ENCODE measurements around the gene OTUD5. TPM values are rescaled to one million over a fixed set of nuclear protein-coding genes. Genes with fewer than 3 reads are reported as not detected.

Gene OTUD5
- total RNA-seq, 1 donor from 2014 or later = 72.3 TPM

- no peak overlapping the region for H3K4me3 ChIP-seq
- TF ChIP-seq CTCF (IDR thresholded peaks at IDR 0.05) = no peak
- no peak overlapping the region for H3K27ac ChIP-seq
- no peaks in the 10 kb centered on the region for H3K9me3 ChIP-seq
- intact Hi-C loops (cut with DNase I) = no loop called here
- DNase-seq (ENCODE audit: low spot score in 2 of 2) = no peak
- no peaks in the 10 kb centered on the region for H3K27me3 ChIP-seq
- H3K4me1 ChIP-seq = peaks cover 0 to 4% of the 10 kb centered on the region in 2 donors
- peaks cover 0 to 14% of the 10 kb centered on the region in 2 donors for H3K36me3 ChIP-seq
Measured at GRCh38 chrX:48999030-48999429, 41.6 kb upstream of the OTUD5 start.

- Histone ChIP-seq H3K4me3 (no peak overlapping the region), H3K27me3 (no peaks in the 10 kb centered on the region), H3K4me1 (peaks cover 0 to 4% of the 10 kb centered on the region in 2 donors), H3K9me3 (no peaks in the 10 kb centered on the region), H3K36me3 (peaks cover under 1 to 15% of the 10 kb centered on the region in 2 donors), H3K27ac (no peak overlapping the region)
- DNase-seq (ENCODE audit: low spot score in 2 of 2) = no peak
- no peak for TF ChIP-seq CTCF (IDR thresholded peaks at IDR 0.05)
- intact Hi-C loops (cut with DNase I) = no loop called here
Measured at GRCh38 chrX:48998391-48998790, 41.0 kb upstream of the OTUD5 start.

GRCh38 chrX:48997865-48998264 lies 40.5 kb upstream of the OTUD5 start:
- intact Hi-C loops (cut with DNase I) = no loop called here
- Histone ChIP-seq H3K36me3 (peaks cover 4 to 19% of the 10 kb centered on the region in 2 donors), H3K9me3 (no peaks in the 10 kb centered on the region), H3K4me1 (peaks cover 0 to 4% of the 10 kb centered on the region in 2 donors), H3K4me3 (no peak overlapping the region), H3K27ac (no peak overlapping the region), H3K27me3 (no peaks in the 10 kb centered on the region)
- no peak for DNase-seq (ENCODE audit: low spot score in 2 of 2)
- no peak for TF ChIP-seq CTCF (IDR thresholded peaks at IDR 0.05)

- Histone ChIP-seq H3K27me3 (no peaks in the 10 kb centered on the region), H3K36me3 (peaks cover 5 to 19% of the 10 kb centered on the region in 2 donors), H3K4me1 (peaks cover 0 to 4% of the 10 kb centered on the region in 2 donors), H3K27ac (no peak overlapping the region), H3K4me3 (no peak overlapping the region), H3K9me3 (no peaks in the 10 kb centered on the region)
- DNase-seq (ENCODE audit: low spot score in 2 of 2) = no peak
- intact Hi-C loops (cut with DNase I) = no loop called here
- TF ChIP-seq CTCF (IDR thresholded peaks at IDR 0.05) = no peak
Measured at GRCh38 chrX:48997455-48997854, 40.0 kb upstream of the OTUD5 start.

GRCh38 chrX:48996969-48997368 lies 39.6 kb upstream of the OTUD5 start:
- H3K4me3 ChIP-seq = no peak overlapping the region
- H3K36me3 ChIP-seq = peaks cover 9 to 24% of the 10 kb centered on the region in 2 donors
- H3K9me3 ChIP-seq = no peaks in the 10 kb centered on the region
- TF ChIP-seq CTCF (IDR thresholded peaks at IDR 0.05) = no peak
- no peak for DNase-seq (ENCODE audit: low spot score in 2 of 2)
- intact Hi-C loops (cut with DNase I) = no loop called here
- H3K27ac ChIP-seq = no peak overlapping the region
- H3K27me3 ChIP-seq = no peaks in the 10 kb centered on the region
- H3K4me1 ChIP-seq = peaks cover 0 to 4% of the 10 kb centered on the region in 2 donors

- Histone ChIP-seq H3K4me1 (no peaks in the 10 kb centered on the region), H3K36me3 (peaks cover 13 to 25% of the 10 kb centered on the region in 2 donors), H3K4me3 (no peak overlapping the region), H3K9me3 (no peaks in the 10 kb centered on the region), H3K27ac (no peak overlapping the region), H3K27me3 (no peaks in the 10 kb centered on the region)
- no peak for TF ChIP-seq CTCF (IDR thresholded peaks at IDR 0.05)
- no peak for DNase-seq (ENCODE audit: low spot score in 2 of 2)
- intact Hi-C loops (cut with DNase I) = no loop called here
Measured at GRCh38 chrX:48992341-48992740, 34.9 kb upstream of the OTUD5 start.

Measured in ascending aorta (tissue), 2 donors.